OCI-M2 (cell line): ENCODE data around the gene MTERF2.

Source experiments
- DNase-seq: peaks from one replicate; lab custom pipeline; 2025; ENCODE audit not compliant: unreplicated experiment; lab: John Stamatoyannopoulos, UW

The MTERF2 gene

GRCh38 chr12:106954462-106955376 is 32.2 kb downstream of the MTERF2 start:
- DNase-seq = no peak

GRCh38 chr12:106953352-106954250 is 33.3 kb downstream of the MTERF2 start:
- DNase-seq = no peak

GRCh38 chr12:106950591-106950990 is 36.4 kb downstream of the MTERF2 start:
- no peak for DNase-seq

- no peak for DNase-seq
Measured at GRCh38 chr12:106947461-106947860, 39.5 kb downstream of the MTERF2 start.

- no peak for DNase-seq
Measured at GRCh38 chr12:106945261-106945851, 41.6 kb downstream of the MTERF2 start.

- no peak for DNase-seq
Measured at GRCh38 chr12:106942775-106943174, 44.2 kb downstream of the MTERF2 start.

GRCh38 chr12:106941481-106942156 is 45.3 kb downstream of the MTERF2 start:
- no peak for DNase-seq

- no peak for DNase-seq
Measured at GRCh38 chr12:106934277-106934676, 52.7 kb downstream of the MTERF2 start.
